GM15510 (cell line): ENCODE data around the gene COL17A1.

ENCODE experiments used
- POLR2A ChIP-seq: IDR thresholded peaks from 3 replicates; pipeline ENCODE4 v1.6.1; 2011; ENCODE audit warnings: borderline replicate concordance; ENCODE audit not compliant: insufficient read length; ENCODE audit errors: extremely low read depth

Gene COL17A1

GRCh38 chr10:104033401-104033930, 52.2 kb downstream of the COL17A1 start:
- no peak for TF ChIP-seq POLR2A

GRCh38 chr10:104032144-104032775, 53.4 kb downstream of the COL17A1 start:
- TF ChIP-seq POLR2A, result no peak

- no peak for TF ChIP-seq POLR2A
Observed at GRCh38 chr10:104031631-104032030, 54.0 kb downstream of the COL17A1 start.

GRCh38 chr10:104029521-104029860, 56.2 kb downstream of the COL17A1 start:
- no peak for TF ChIP-seq POLR2A

GRCh38 chr10:104028823-104029520, 56.7 kb downstream of the COL17A1 start:
- TF ChIP-seq POLR2A, result no peak

GRCh38 chr10:104028146-104028545, 57.5 kb downstream of the COL17A1 start:
- TF ChIP-seq POLR2A, result no peak

- no peak for TF ChIP-seq POLR2A
Observed at GRCh38 chr10:104026762-104027161, 58.9 kb downstream of the COL17A1 start.

GRCh38 chr10:104025524-104025923, 60.2 kb downstream of the COL17A1 start:
- no peak for TF ChIP-seq POLR2A

GRCh38 chr10:104022026-104022425, 63.7 kb downstream of the COL17A1 start:
- TF ChIP-seq POLR2A, result no peak

- TF ChIP-seq POLR2A, result no peak
Observed at GRCh38 chr10:104021246-104021645, 64.4 kb downstream of the COL17A1 start.

GRCh38 chr10:104020020-104020419, 65.7 kb downstream of the COL17A1 start:
- no peak for TF ChIP-seq POLR2A

- TF ChIP-seq POLR2A, result no peak
Observed at GRCh38 chr10:104018471-104018870, 67.2 kb downstream of the COL17A1 start.

GRCh38 chr10:104016661-104017060, 69.0 kb downstream of the COL17A1 start:
- no peak for TF ChIP-seq POLR2A

GRCh38 chr10:104014176-104014575, 71.5 kb downstream of the COL17A1 start:
- no peak for TF ChIP-seq POLR2A

GRCh38 chr10:104013489-104013888, 72.2 kb downstream of the COL17A1 start:
- TF ChIP-seq POLR2A, result no peak

- TF ChIP-seq POLR2A, result no peak
Observed at GRCh38 chr10:104011904-104012303, 73.8 kb downstream of the COL17A1 start.
